Inflammatory macrophage treated with lipopolysaccharide for 4 hours (primary cell): ENCODE results near the gene PEF1.
"Not testable (repeated sequence)": the region's sequence is repeated elsewhere in the genome, so short reads cannot be mapped to it uniquely, and the experiment has no call there.

ENCODE experiments used
- DNase-seq: peaks from one replicate; pipeline ENCODE4 v3.0.0-alpha.2; 2020

The PEF1 gene

DNA sequence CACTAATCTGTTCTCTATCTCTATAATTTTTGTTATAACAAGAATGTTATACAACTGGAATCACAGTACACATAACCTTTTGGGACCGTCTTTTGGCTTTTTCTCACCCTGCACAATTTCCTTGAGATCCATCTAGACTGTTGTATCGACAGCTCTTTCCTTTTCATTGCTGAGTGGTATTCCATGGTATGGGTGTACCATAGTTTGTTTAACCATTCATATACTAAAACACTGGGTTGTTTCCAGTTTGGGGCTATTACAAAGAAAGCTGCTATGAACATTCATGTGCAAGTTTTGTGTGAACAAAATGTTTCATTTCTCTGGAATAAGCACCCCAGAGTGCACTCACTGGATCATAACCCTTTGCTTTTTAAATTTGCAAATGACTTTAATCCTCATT is 42.6 kb downstream of the PEF1 start:
- no peak for DNase-seq

DNA sequence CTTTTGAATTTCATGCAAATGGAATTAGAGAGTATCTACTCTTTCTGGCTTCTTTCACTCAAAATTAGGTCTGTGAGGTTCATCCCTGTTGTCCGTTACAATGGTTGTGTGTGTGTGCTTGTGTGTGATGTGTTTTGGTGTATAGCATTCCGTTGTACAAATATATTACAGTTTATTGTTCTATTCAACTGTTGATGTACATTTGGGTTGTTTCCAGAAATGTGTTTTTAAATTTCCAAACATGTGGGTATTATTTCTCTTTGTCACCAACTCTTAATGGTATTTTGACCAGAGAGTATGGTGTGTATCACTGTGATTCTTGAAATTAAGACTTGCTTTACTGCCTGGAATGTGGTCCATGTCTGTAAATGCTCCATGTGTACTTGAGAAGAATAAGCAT is 44.0 kb downstream of the PEF1 start:
- DNase-seq = no peak

DNA sequence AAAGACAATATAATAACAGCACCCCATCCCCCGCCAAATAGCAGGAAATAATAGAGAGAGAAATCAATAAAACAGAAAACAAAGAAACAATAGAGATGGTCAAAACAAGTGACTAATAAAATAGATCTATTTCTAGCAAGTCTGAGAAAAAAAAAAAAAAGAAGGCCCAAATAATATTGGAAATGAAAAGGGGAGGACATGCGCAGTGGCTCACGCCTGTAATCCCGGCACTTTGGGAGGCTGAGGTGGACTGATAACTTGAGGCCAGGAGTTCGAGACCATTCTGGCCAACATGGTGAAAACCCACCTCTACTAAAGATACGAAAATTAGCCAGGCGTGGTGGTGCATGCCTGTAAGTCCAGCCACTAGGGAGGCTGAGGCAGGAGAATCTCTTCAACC is 45.7 kb downstream of the PEF1 start:
- no peak for DNase-seq

DNA sequence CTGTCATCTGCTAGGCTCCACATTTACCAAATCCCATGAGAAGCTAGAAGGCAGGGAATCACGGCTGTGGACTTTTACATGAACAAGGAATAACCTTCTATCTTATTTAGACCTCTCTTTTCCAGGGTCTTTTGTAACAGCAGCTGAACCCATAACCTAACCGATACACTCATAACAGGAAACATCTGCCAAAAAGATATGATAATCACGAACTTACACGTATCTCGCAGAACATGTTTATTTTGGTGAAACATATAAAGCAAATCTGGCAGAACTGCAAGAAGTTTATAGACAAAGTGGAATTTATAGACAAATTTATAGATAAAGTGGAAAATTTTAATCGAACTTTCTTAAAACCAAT is 48.0 kb downstream of the PEF1 start:
- DNase-seq = no peak

DNA sequence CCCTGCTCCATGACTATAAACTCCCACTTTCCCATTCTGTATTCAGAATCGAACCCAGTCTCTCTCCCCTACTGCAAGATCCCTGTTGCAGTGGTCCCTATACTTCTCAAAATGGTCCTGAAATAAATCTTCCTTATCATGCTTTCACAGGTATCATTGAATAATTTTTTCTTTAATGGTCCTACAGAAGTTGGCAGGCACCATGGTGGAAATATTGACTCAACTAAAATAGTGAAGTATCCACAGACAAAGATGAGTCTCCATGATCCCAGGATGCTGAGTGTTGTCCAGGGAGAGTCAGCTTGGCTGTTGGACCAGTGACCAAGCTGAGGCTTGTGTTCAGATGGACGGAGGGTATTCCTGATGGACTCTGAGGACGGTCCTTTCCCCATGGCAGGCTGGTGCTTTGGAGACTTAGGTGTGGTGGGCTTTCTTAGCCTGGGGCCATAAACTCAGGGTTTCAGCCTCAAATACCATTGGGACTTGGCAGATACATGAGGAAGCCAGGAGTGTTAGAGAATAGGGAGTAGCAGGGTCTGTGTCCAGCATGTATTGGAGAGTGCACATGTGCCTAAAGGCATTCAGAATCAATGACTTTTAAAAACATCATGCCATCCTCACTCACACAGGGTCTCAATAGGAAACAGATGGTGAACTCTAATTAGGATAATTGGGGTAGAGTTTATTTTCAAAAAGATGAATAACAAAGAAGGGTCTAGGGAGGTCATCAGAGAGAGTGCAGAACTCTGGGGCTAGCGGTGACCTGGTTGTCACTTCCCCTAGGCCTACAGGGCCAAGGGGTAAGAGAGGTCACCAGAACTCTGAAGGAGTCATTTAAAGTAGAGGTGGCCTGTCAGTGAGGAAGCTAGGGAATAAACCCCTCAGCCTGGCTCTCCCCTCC is 48.6 kb downstream of the PEF1 start:
- DNase-seq = no peak

DNA sequence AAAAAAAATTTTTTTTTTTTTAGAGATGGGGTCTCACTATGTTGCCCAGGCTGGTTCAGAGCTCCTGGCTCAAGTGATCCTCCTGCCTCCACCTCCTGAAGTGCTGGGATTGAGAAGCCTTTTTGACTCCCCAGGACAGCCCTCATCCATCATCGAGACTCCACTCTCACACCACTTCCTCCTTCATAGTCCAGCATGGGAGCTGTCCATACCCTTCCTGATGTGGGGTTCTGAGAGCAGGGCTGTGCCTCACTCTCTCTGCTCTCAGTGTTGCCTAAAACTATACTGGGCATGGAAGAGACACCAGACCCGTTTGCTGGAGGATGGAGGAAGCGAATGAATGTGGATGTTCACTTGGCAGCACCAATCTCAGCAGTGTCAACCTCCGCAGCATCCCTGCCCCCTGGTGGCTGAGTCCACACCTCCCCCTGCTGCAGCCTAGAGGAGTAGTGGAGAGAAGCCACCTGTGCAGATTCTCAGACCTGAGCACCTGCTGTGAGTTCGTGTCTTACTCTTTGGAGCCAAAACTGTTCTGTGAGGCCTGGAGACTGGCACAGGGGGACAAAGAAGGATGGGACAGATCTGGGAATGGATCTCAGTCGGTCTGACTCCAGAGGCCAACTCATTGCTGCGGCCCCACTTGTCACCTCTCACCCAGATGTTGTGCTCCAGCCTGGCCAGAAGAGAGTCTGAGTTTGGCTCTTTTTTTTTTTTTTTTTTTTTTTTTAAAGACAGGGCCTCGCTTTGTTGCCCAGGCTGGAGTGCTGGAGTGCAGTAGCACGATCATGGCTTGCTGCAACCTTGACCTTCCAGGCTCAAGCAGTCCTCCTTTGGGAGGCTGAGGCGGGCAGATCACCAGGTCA is 50.7 kb downstream of the PEF1 start:
- peak; percentile 55 for DNase-seq

DNA sequence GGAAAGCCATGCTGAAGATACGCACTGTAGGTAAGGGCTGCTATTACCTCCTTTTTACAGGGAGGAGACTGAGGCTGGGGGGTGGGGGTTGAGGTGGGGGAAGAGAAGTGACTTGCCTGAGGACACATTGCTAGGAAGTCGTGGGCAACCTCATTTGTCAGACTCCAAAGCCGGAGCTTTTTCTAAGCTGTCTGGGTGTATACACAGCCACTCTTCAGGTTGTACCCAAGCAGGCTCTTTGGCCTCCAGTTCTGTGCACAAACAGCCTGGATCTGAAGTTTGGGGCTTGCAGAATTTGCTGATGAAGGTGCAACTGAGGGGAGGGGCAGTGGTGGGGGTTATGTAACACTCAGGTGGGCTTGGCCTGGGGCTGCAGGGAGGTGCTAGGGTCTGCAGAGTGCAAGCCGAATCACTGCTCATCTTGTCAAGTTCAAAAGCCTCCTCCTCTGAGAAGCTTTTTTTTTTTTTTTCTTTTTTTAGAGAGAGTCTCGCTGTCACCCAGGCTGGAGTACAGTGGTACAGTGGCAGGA is 51.5 kb downstream of the PEF1 start:
- DNase-seq = no peak

DNA sequence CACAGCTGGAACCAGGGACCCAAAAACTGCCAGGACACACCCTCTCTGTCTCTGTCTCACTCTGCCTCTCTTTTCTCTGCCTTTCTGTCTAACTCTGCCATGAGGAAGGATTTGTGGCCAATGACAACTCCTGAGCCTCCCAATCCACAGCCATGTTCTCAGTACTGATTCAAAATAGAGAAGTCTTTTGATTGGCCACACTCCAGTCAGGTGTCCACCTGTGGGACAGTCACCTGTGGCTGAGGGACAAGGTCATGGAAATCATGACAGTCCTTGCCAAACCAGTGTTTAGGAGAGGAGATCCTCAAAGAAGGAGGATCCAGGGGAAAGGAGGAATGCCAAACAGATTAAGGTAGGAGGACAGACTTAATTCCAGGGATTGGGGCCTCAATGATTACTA is 52.5 kb downstream of the PEF1 start:
- DNase-seq = no peak

DNA sequence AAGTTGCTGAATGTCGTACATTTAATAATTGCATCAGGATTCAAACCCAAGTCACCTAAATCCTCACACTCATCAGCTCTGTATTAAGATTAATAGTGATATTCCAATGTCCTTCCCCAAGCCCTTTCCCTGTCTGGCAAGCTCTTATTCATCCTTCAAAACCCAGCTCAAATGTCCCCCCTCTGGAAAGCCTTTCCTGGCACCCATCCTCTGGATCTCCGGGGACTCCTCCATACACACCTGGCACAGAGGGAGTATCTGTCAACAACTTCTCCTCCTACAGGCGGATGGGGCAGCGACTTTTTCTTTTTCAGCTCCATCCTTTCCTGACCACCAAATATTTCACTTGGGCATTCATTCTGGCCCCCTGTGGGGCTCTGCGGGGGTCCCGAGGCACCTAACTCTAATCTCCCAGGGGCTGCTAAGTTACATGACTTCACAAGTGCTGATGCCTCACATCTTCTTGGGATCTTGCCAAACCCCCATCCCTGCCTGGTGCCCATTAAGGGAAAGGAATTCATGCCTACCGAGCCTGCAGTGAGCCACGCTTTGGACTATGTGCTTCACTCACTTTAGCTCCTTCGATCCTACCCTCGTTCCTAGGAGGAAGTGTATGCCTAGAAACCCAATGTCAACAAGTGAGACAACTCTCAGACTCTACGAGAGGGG is 53.1 kb downstream of the PEF1 start:
- no peak for DNase-seq

DNA sequence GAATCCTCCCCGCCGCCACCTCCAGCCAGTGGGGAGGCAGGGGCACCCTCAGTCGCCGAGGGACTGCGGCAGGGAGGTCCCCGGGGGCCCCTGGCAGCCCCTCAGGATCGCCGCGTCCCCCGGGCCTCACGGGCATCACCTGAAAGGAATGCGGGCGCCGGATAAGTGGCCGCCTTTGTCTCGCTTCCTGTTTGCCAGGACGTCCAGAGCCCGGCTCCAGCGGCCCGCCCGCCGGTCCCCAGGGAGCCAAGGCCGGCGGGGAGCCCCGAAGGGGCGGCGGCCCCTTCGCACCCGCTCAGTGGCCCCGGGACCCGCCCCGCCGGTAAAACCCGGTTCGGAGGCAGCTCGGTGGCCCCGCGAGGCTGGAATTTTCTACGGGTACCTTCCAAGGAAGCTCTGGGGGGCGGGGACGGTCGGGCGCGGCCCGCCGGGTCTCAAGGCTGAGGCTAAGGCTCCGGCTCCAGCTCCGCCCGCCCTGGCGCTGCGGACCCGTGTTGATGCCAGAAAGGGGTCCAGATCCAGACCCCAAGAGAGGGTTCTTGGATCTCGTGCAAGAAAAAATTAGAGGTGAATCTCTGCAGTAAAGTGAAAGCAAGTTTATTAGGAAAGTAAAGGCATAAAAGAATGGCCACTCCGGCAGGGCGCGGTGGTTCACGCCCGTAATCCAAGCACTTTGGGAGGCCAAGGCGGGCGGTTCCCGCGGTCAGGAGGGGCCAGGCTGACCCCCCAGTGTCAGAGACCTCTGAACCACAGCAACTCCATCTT is 55.7 kb downstream of the PEF1 start:
- DNase-seq = no peak

DNA sequence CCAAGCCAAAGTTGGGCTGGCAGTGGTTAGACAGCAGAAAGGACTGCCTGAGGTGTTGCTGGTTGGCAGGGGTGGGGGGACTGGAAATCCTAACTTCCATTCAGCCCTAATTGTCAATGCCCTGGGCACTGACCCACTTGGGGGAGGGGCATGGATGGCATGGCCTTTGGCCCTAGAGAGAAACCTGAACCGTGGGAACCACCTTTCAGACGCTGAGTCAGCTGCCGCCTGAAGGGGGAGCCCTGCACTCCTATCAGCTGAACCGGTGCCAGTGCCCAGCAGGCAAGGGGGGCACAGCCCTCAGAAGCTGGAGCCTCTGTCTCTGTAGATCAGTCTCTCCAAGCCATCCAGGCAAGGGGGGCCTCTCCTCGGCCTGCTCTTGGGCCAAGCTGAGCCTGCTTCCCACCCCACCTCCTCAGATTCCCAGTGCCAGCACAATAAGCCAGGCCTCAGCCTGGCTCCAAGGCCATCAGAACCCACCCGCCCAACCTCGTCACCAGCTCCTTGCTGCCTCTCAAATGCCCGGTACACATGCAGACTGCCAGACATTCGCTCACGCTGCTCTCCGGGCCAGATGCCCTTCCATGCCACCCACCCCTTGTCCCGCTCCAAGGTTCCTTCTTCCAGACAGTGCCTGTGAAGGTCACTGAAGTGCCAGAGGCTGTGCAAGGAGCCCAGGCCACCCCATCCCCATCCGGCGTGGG is 56.8 kb downstream of the PEF1 start:
- peak; percentile 61 for DNase-seq

DNA sequence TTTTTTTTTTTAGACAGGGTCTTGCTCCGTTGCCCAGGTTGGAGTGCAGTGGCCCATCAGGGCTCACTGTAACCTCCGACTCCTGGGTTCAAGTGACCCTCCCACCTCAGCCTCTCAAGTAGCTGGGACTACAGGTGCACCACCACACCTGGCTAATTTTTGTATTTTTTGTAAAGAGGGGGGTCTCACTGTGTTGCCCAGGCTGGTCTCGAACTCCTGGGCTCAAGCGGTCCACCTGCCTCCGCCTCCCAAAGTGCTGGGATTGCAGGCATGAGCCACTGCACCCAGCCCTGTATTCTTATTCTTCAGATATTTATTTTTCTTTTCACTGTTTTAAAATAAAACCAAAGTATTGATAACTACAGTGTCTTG is 57.4 kb downstream of the PEF1 start:
- DNase-seq = not testable (repeated sequence)

DNA sequence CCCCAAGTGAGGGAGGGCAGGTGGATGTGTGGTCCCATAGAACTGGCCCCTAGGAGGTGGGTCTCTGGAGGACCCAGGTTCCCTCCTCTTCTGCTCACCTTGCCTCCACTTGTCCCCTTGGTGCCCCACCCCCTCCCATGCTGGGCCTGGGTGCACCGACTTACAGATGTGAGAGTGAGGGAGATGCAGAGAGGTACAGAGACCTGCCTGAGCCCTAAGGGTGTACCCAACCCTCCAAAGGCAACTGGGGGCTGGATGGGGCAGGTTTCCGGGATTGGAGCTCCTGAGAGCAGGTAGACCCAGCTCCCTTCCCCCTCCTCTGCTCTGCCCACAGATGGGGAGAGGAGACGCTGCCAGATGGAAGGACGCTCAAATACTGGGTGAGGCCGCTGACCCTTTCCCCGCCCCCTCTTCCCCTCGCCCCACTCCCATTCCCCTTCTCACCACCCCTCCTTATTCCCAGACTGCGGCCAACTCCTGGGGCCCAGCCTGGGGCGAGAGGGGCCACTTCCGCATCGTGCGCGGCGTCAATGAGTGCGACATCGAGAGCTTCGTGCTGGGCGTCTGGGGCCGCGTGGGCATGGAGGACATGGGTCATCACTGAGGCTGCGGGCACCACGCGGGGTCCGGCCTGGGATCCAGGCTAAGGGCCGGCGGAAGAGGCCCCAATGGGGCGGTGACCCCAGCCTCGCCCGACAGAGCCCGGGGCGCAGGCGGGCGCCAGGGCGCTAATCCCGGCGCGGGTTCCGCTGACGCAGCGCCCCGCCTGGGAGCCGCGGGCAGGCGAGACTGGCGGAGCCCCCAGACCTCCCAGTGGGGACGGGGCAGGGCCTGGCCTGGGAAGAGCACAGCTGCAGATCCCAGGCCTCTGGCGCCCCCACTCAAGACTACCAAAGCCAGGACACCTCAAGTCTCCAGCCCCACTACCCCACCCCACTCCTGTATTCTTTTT is 58.0 kb downstream of the PEF1 start:
- peak; percentile 46 for DNase-seq

DNA sequence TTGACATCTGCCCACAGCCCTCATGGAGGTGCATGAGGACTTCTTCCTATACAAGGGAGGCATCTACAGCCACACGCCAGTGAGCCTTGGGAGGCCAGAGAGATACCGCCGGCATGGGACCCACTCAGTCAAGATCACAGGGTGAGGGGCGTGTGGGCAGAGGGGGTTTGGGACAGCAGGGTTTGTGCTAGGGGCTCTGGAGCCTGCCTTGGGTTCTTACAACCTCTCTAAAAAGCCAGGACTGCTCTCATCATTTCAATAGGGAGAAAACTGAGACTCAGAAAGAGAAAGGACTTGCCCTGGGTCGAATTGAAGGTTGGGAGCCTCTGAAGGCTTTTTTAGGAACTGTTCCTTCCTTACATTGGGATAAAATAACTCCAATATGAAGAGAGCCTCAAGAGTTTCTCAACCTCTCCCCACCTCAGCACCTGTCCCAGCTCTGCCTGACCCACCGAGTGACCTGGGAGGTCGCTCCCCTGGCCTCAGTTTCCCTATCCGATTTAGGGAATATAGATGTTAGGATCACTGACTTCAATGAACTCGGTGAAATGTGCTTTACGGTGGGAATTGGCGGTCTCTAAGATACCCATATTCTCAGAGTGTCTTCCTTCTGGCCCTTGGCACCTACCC is 58.8 kb downstream of the PEF1 start:
- DNase-seq = no peak

DNA sequence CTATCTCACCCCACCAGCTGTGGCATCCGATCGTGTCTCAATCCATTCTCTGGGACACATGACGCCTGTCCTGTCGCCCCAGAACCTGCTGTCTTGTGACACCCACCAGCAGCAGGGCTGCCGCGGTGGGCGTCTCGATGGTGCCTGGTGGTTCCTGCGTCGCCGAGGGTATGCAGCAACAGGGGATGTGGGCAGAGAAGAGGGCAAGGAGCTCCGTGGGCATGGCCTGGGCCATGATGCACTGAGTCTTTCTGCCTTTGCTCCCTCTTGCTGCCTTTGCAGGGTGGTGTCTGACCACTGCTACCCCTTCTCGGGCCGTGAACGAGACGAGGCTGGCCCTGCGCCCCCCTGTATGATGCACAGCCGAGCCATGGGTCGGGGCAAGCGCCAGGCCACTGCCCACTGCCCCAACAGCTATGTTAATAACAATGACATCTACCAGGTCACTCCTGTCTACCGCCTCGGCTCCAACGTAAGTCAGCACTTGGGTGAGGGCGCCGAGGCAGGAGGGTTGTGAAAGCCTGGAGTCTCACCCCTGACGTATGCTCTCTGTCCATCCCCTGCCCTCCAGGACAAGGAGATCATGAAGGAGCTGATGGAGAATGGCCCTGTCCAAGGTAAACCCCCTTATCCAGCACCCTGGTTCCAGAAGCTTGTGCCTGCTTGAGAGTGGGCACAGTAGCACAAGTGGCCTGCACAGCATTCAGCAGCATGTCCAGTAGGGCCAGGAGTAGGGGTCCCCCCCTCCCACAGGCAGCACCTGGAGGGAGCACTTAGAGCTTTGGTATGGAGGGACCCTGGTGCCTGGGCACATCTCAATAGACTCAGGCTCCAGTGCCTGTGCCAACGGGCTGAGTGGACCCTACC is 59.6 kb downstream of the PEF1 start:
- DNase-seq = no peak

DNA sequence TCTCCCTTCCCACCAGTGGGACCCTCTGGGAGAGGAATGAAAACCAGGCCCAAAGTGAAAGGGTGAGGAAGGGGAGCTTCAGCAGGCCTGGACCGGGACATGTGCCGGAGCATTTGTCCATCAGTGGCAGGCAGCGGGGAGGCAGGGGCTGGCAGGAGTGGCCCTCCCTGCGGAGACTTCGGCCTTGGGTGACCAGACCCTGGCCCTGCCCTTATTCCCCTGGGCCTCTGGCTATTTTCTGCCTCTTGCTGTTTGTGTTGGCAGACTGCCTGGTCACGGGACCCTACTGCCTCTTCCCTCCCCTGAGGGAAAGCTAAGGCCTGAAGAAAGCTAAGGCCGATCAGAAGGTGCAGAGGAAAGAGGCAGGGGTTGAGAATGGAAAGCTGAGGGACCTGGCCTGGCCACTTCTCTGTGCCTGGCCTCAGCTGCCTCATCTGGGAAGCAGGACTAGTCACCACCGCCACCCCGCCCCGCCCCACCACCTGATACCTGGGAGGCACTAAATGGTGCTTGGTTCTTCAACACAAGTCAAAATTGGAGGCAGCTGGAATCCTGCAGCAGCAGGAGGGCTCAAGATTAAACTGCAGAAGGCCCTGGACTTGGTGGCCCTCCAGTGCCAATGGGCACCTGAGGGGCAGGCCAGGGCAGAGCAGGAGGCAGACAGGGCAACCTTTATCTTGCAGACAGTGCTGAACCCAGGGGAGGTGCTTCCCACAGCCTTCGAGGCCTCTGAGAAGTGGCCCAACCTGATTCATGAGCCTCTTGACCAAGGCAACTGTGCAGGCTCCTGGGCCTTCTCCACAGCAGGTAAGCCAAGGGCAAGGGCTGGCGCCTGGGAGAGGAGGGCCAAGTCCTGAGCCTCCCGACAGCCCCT is 60.4 kb downstream of the PEF1 start:
- DNase-seq = no peak

DNA sequence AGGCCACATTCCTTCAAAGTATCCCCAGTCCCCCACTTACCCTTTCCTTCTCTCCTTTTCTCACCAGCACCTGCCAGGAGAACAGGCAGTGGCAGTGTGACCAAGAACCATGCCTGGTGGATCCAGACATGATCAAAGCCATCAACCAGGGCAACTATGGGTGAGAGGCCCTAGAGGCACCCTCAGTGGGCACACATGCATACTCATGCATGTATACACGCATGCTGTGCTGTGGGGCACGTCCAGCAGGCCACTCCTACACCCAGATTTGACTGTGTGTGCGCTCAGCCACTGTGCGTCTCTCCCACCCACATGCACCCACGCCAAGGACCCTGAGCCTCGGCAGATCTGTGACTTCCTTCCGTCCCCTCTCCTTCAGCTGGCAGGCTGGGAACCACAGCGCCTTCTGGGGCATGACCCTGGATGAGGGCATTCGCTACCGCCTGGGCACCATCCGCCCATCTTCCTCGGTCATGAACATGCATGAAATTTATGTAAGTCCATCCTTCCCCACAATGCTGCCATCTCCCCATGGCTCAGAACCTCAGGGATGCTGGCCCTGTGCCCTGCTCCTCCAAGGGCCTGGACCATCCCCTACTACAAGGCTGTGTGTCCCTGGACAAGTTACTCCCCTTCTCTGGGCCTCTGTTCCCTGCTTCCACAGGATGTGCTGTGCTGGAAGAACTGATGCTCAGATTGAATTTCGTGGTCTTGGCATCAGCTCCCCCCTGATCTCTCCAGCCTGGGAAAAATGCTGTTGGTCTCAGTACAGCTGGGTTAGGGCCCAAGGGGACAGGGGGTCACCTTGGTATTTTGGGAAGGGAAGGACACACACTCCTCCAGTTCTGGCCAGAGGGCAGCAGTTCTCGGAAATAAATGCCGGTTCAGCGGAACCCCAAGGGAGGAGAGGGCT is 61.3 kb downstream of the PEF1 start:
- DNase-seq = no peak
